B cell (primary cell): ENCODE data around the gene JMJD6. TPM values are rescaled to one million over a fixed set of nuclear protein-coding genes. Genes with fewer than 3 reads are reported as not detected.

Source experiments
- ATAC-seq: fragments of 200-7000 bp; cut with Tn5 transposase; one replicate; pipeline ENCODE4 v1.10.0; 2021; ENCODE audit warnings: low read depth, mild to moderate bottlenecking, moderate number of reproducible peaks, moderate library complexity
- CTCF ChIA-PET: fragments of 350-600 bp; sonication (Branson Sonifier 250); formaldehyde crosslinking; loops from one replicate; lab custom pipeline; 2021; ENCODE audit warnings: antibody characterized with exemption, inconsistent platforms; lab: Charles Lee
- POLR2A ChIA-PET: fragments of 350-600 bp; sonication (Branson Sonifier 250); formaldehyde crosslinking; loops from one replicate; lab custom pipeline; 2021; ENCODE audit warnings: antibody characterized with exemption; lab: Charles Lee
- DNase-seq: peaks from one replicate; pipeline ENCODE4 v3.0.0; 2013
- H2AFZ ChIP-seq: 2 replicates; pipeline ENCODE4 v1.6.1; 2012; ENCODE audit warnings: mild to moderate bottlenecking, low read depth, low read length; ENCODE audit not compliant: insufficient read depth, poor library complexity, severe bottlenecking
- H3K27ac ChIP-seq, 2 donors: 1 replicate in 1 of 2; 2 replicates in 1 of 2; pipeline ENCODE4 v1.5.1; 2012 to 2013; ENCODE audit warnings: low read length in 2 of 2, mild to moderate bottlenecking in 2 of 2, moderate library complexity in 1 of 2
- H3K27me3 ChIP-seq, 4 experiments: fragments of 200-600 bp in 1 of 4; sonication (generic) in 1 of 4; replicated peaks in 1 of 4; 1 replicate in 2 of 4; 2 replicates in 2 of 4; pipeline versions ENCODE4 v1.6.1 to v1.7.0; 2013 to 2016; ENCODE audit warnings: low read length in 3 of 4, mild to moderate bottlenecking in 2 of 4, mixed read lengths in 1 of 4, moderate library complexity in 1 of 4; ENCODE audit not compliant: insufficient read depth in 4 of 4, control insufficient read depth in 3 of 4; ENCODE audit errors: control extremely low read depth in 1 of 4
- H3K36me3 ChIP-seq, 2 experiments: replicated peaks in 1 of 2; 1 replicate in 1 of 2; 2 replicates in 1 of 2; pipeline versions ENCODE4 v1.6.1 to v1.7.1; 2013; ENCODE audit warnings: low read length in 1 of 2; ENCODE audit not compliant: insufficient read depth in 2 of 2, control insufficient read depth in 1 of 2; ENCODE audit errors: control extremely low read depth in 1 of 2, extremely low read depth in 1 of 2
- H3K4me1 ChIP-seq, 2 donors: fragments of 200-600 bp in 1 of 2; sonication (generic) in 1 of 2; 1 replicate in 1 of 2; 2 replicates in 1 of 2; pipeline versions ENCODE4 v1.5.1 to v1.6.1; 2013 to 2017; ENCODE audit warnings: low read length in 2 of 2; ENCODE audit not compliant: control insufficient read depth in 2 of 2, insufficient read depth in 2 of 2
- H3K4me2 ChIP-seq: replicated peaks from 2 replicates; pipeline ENCODE3; 2012; ENCODE audit warnings: mild to moderate bottlenecking, low read depth, low read length; ENCODE audit not compliant: poor library complexity, severe bottlenecking
- H3K4me3 ChIP-seq, 5 experiments: fragments of 200-600 bp in 1 of 5; sonication (generic) in 1 of 5; 1 replicate in 3 of 5; 2 replicates in 2 of 5; pipeline versions ENCODE4 v1.5.1 to v1.7.0; 2011 to 2016; ENCODE audit warnings: low read length in 4 of 5, mild to moderate bottlenecking in 4 of 5, low read depth in 2 of 5, control low read depth in 1 of 5, moderate library complexity in 1 of 5; ENCODE audit not compliant: insufficient read depth in 1 of 5; ENCODE audit errors: control extremely low read depth in 1 of 5, extremely low read depth in 1 of 5
- H3K79me2 ChIP-seq: fragments of 200-600 bp; sonication (generic); one replicate; pipeline ENCODE4 v1.6.0; 2016; ENCODE audit warnings: low read length; ENCODE audit not compliant: control insufficient read depth, insufficient read depth
- H3K9ac ChIP-seq: fragments of 200-600 bp; sonication (generic); 2 replicates; pipeline ENCODE4 v1.6.1; 2017; ENCODE audit warnings: mild to moderate bottlenecking, low read length, moderate library complexity
- H3K9me3 ChIP-seq, 3 donors: one replicate each; pipeline versions ENCODE4 v1.6.1 to v1.7.1; 2013; ENCODE audit warnings: low read length in 2 of 3; ENCODE audit not compliant: control insufficient read depth in 2 of 3, insufficient read depth in 1 of 3; ENCODE audit errors: control extremely low read depth in 1 of 3
- H4K20me1 ChIP-seq: 2 replicates; pipeline ENCODE4 v1.6.0; 2012; ENCODE audit warnings: mild to moderate bottlenecking, low read length; ENCODE audit not compliant: insufficient read depth, control insufficient read depth, poor library complexity, severe bottlenecking
- H3K27ac Mint-ChIP-seq: one replicate; pipeline ENCODE4 v1.8.0; 2021; ENCODE audit warnings: mixed read lengths
- H3K27me3 Mint-ChIP-seq: one replicate; pipeline ENCODE4 v1.8.0; 2021; ENCODE audit warnings: mixed read lengths
- H3K4me1 Mint-ChIP-seq: one replicate; pipeline ENCODE4 v1.8.0; 2021; ENCODE audit warnings: mixed read lengths
- H3K4me3 Mint-ChIP-seq: one replicate; pipeline ENCODE4 v1.8.0; 2021; ENCODE audit warnings: mixed read lengths
- H3K9me3 Mint-ChIP-seq: one replicate; pipeline ENCODE4 v1.8.0; 2022; ENCODE audit warnings: mixed read lengths; ENCODE audit not compliant: insufficient read depth
- EZH2 ChIP-seq: IDR thresholded peaks from 2 replicates; pipeline ENCODE4 v1.6.1; 2012; ENCODE audit warnings: borderline replicate concordance, low read depth, mild to moderate bottlenecking, moderate library complexity, low read length; ENCODE audit not compliant: insufficient read depth, poor library complexity, severe bottlenecking
- WGBS: methylation state at CpG from one replicate; pipeline ENCODE4 v1.1.5; 2013; ENCODE audit warnings: missing lambda C conversion rate; ENCODE audit not compliant: insufficient coverage; 5-methylcytosine and 5-hydroxymethylcytosine counted together
- intact Hi-C: fragments of 100-400 bp; cut with micrococcal nuclease; formaldehyde crosslinking; loops from one replicate; pipeline ENCODE4 v1.10.0; 2022
- polyA plus RNA-seq: library from polyadenylated mRNA; depleted of rRNA; stranded (reverse); fragments of >200 nt; gene quantifications from 2 replicates; pipeline ENCODE4 v1.2.3, GENCODE V29; 2012
- total RNA-seq, 2 donors: library from RNA; stranded (reverse); fragments of 120-200 nt in 1 of 2; gene quantifications; 1 replicate in 1 of 2; 2 replicates in 1 of 2; pipeline versions ENCODE4 v1.2.3 to v1.2.4, GENCODE V29; 2013 to 2022
- TF ChIP-seq, protein P1 (sequence below): fragments of 200-600 bp; IDR thresholded peaks from one replicate; pipeline ENCODE4 v1.8.0; 2022; ENCODE audit warnings: antibody characterized with exemption, mild to moderate bottlenecking

Gene JMJD6
- total and polyA plus RNA-seq, 2 donors (not counting 1 experiment from before 2014, with no cell fraction given): 38.2 to 45.0 TPM

DNA sequence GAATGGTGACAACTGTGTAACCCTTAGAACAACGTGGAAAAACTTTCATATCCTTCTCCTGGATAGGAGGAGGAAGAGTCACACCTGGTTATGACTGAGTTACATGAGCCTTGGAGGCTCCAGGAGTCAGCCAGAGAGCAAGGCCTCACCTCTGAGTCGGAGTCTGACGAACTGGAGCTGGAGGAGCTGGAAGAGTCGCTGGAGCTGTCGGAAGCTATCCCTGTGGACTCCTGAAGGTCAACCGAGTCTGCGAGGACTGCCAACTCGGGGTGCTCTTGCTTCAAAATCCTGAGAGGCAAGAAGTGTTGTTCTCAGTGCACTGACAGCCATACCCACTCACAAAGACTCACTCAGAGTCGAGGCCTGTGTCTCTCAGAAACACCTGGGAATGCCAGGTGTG is 6.2 kb downstream of the JMJD6 start:
- no peaks in the 10 kb centered on the region for H3K27me3 ChIP-seq
- no peak overlapping the region for H3K9ac ChIP-seq
- Mint-ChIP-seq H3K4me1 (peaks cover 23% of the 10 kb centered on the region), H3K27ac (no peak overlapping the region), H3K27me3 (no peaks in the 10 kb centered on the region), H3K4me3 (no peak overlapping the region), H3K9me3 (no peaks in the 10 kb centered on the region)
- H4K20me1 ChIP-seq: peaks cover 33% of the 10 kb centered on the region
- ATAC-seq (no peak), DNase-seq (no peak)
- TF ChIP-seq, protein P1, sequence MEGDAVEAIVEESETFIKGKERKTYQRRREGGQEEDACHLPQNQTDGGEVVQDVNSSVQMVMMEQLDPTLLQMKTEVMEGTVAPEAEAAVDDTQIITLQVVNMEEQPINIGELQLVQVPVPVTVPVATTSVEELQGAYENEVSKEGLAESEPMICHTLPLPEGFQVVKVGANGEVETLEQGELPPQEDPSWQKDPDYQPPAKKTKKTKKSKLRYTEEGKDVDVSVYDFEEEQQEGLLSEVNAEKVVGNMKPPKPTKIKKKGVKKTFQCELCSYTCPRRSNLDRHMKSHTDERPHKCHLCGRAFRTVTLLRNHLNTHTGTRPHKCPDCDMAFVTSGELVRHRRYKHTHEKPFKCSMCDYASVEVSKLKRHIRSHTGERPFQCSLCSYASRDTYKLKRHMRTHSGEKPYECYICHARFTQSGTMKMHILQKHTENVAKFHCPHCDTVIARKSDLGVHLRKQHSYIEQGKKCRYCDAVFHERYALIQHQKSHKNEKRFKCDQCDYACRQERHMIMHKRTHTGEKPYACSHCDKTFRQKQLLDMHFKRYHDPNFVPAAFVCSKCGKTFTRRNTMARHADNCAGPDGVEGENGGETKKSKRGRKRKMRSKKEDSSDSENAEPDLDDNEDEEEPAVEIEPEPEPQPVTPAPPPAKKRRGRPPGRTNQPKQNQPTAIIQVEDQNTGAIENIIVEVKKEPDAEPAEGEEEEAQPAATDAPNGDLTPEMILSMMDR: no peak
- TF ChIP-seq EZH2: no peak
- ChIA-PET POLR2A (interaction anchor here (0.6 kb wide), 1 partner anchor 599 kb away, joined by 6 read pairs; no protein-coding TSS in a partner anchor), CTCF (interaction anchor here (1.1 kb wide), 1 partner anchor 8 kb away, joined by 3 read pairs; no protein-coding TSS in a partner anchor)
- H2AFZ ChIP-seq: no peak overlapping the region
- no peaks in the 10 kb centered on the region for H3K9me3 ChIP-seq
- peaks cover 14 to 20% of the 10 kb centered on the region in 2 donors for H3K4me1 ChIP-seq
- no peak overlapping the region for H3K4me3 ChIP-seq
- no peak overlapping the region for H3K4me2 ChIP-seq
- no peak overlapping the region for H3K27ac ChIP-seq
- WGBS: 100% methylated on average over 9 of the region's 9 CpGs
- intact Hi-C loops: no loop called here
- H3K36me3 ChIP-seq: peaks cover 17 to 78% of the 10 kb centered on the region in 2 experiments
- peaks cover 28% of the 10 kb centered on the region for H3K79me2 ChIP-seq

DNA sequence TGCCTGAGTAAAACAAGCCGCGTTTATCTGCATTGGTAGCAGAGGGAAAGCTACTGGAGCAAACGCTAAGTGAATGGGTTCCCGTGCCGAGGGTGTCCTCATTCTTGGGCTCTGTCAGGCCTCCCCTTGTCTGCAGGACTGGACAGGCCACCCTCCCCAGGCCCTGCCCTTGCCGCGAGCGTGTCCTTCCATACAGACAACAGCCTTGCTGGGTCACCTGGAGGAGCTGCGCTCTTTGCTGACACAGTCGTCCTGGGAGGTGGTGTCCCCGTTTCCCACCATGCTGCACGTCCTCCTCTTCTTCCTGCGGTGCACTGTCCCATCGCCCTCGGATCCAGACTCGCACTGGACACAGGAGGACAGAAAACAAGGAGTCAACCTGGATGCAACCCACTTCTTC is 7.9 kb downstream of the JMJD6 start:
- POLR2A ChIA-PET: interaction anchor here (0.6 kb wide), 1 partner anchor 1438 kb away, joined by 4 read pairs; no protein-coding TSS in a partner anchor
- no peak for ATAC-seq
- intact Hi-C loops: no loop called here

More for the DNA sequence above, 7.9 kb downstream of the JMJD6 start:
- no peak overlapping the region for H3K4me3 Mint-ChIP-seq
- peaks cover 21% of the 10 kb centered on the region for H3K79me2 ChIP-seq
- no peak overlapping the region for H3K4me3 ChIP-seq
- peaks cover 16 to 22% of the 10 kb centered on the region in 2 donors for H3K4me1 ChIP-seq
- H3K36me3 ChIP-seq: peaks cover 20 to 69% of the 10 kb centered on the region in 2 experiments
- H3K9ac ChIP-seq: no peak overlapping the region
- no peak overlapping the region for H2AFZ ChIP-seq
- no peaks in the 10 kb centered on the region for H3K27me3 Mint-ChIP-seq
- H3K4me1 Mint-ChIP-seq: peaks cover 23% of the 10 kb centered on the region
- WGBS: 95% methylated on average over 14 of the region's 16 CpGs
- H3K4me2 ChIP-seq: no peak overlapping the region
- peaks cover 28% of the 10 kb centered on the region for H4K20me1 ChIP-seq
- no peak for TF ChIP-seq EZH2
- TF ChIP-seq, protein P1: no peak
- H3K9me3 Mint-ChIP-seq: no peaks in the 10 kb centered on the region
- no peaks in the 10 kb centered on the region for H3K27me3 ChIP-seq
- no peak overlapping the region for H3K27ac ChIP-seq
- H3K27ac Mint-ChIP-seq: no peak overlapping the region
- CTCF ChIA-PET: interaction anchor here (0.6 to 1.4 kb wide), 3 partner anchors 16 to 810 kb away, joined by 3 to 4 read pairs (median 3); no protein-coding TSS in a partner anchor
- no peaks in the 10 kb centered on the region for H3K9me3 ChIP-seq
- DNase-seq: no peak
